GM18507 (cell line): ENCODE results near the gene MINDY4B.

Experiments
- DNase-seq: peaks from one replicate; pipeline ENCODE4 v3.0.0; 2011; ENCODE audit warnings: low read depth; ENCODE audit not compliant: insufficient read length; ENCODE audit errors: extremely low spot score
- FAIRE-seq: peaks from 2 replicates; lab custom pipeline; 2011; peaks lifted over from hg19 to GRCh38; lab: Jason Lieb, UNC

MINDY4B gene

GRCh38 chr3:150905339-150905738 is at the start of gene MINDY4B:
Gene MINDY4B (minus strand): TSS chr3:150905439. CDS start chr3:150905439, 0 bp downstream.
- no peak for FAIRE-seq

GRCh38 chr3:150951923-150952322 is 46.7 kb upstream of the MINDY4B start:
- FAIRE-seq (no peak), DNase-seq (no peak)

More at GRCh38 chr3:150905339-150905738, at the start of gene MINDY4B:
- DNase-seq, result no peak

DNA sequence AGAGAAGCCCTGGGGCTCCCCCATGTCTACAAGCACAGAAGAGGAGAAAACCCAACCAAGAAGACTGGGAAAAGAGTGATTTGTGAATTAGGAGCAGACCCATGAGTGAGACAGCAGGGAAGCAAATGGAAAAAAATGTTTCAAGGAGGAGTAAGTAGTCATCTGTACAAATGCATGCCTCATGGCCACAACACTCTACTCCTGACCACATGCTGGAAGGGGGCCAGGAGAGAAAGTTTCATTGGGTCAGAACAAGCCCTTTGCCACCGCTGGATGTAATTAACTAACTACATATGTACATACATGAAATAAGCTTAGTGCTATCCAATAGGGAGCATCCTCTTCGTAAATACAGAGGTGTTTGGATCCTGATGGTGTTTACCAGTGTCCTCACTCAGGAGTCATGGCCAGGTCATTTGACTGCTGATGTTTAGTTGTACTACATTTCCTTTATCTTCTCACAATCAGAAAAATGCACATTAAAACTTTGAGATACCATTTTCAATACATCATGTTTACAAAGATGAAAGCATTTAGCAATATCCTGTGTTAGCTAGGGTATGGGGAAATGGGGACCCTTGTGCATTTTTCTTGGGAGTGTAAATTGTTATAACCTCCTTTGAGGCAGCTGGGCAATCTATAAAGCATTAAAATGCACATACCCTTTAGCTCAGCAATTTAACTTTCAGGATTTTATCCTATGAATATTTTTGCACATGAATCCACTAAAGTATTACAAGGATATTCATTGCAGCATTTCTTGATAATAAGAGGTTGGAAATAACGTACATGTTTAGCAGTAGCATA is 40.2 kb upstream of the MINDY4B start:
- FAIRE-seq (no peak), DNase-seq (no peak)

DNA sequence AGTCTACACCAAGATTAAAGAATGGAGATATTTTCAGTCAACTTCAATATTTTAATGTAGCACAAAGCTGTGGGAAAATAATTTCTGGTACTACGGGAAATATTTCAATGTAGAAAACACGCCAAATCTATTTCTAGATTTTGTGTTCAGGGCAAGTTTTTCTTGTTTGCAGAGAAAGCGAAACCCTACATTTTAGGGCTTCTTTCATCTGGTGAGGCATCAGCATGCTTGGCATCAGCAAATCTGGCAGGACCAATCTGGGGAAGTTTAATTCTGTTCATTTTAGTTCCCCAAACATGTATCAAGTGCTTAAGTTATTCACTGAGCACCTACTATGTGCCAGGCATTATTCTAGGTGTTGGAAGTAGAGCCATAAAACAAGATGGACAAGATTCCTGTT is 37.0 kb upstream of the MINDY4B start:
- FAIRE-seq, result no peak
- no peak for DNase-seq

DNA sequence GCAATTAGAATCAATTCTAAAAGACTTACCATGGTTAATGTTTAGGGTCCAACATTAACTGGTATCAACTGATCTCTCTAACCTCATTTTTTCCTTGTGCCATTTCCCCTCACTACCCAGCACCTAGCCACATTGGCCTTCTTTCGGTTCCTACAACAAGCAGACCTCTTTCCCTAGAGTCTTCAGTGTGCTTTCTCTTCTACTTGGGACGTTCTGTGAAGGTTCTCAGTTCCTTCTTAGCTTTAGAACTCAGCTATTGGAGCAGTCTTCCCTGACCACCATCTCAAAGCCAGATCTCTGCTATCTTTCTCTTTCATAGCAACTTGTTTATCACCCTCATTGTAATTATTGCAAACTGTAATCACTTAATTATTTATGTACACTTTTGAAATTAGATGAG is 31.5 kb upstream of the MINDY4B start:
- FAIRE-seq, result peak; percentile 15
- no peak for DNase-seq

GRCh38 chr3:150933473-150933995 is 28.3 kb upstream of the MINDY4B start:
- no peak for DNase-seq
- FAIRE-seq, result no peak

DNA sequence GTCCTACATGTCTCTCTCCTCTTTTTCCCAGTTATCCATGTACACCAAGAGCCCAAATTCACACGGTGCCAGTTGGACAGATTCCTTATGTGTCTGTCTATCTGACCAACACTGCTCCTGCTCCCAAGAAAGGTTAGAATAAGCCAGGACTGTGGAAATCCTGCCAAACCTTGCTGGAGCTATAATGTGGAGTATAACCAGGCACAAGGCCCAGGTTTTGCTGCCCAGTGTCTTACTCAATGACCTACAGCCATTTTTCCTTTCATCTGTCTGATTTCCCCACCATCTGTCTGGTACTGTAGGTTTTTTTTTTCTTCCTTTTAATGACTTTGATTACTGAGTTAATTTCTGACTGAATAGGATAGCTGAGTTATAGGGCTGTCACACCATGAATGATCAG is 26.5 kb upstream of the MINDY4B start:
- DNase-seq (no peak), FAIRE-seq (no peak)

GRCh38 chr3:150930839-150931238 is 25.6 kb upstream of the MINDY4B start:
- DNase-seq (no peak), FAIRE-seq (no peak)

DNA sequence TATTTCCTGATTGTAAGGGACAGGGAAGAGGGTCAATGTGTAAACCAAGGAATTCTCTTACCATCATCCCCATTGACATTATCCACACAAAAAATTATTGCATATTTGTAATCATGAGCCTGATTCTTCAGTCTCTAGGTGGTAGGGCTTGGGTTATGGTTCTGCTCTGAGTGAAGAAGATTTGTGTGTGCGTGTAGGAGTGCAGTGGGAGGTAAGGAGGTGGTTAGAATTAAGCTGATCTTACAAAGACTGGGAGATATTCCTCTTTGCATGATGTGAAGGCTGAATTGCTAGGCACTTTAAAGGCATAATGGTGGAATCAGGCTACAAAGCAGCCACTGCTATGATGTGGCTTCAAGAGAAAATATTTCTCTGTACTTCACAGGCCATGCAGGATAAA is 23.0 kb upstream of the MINDY4B start:
- DNase-seq (no peak), FAIRE-seq (no peak)

- no peak for DNase-seq
- no peak for FAIRE-seq
These were observed 21.1 kb upstream of the MINDY4B start for GRCh38 chr3:150926328-150926727.

DNA sequence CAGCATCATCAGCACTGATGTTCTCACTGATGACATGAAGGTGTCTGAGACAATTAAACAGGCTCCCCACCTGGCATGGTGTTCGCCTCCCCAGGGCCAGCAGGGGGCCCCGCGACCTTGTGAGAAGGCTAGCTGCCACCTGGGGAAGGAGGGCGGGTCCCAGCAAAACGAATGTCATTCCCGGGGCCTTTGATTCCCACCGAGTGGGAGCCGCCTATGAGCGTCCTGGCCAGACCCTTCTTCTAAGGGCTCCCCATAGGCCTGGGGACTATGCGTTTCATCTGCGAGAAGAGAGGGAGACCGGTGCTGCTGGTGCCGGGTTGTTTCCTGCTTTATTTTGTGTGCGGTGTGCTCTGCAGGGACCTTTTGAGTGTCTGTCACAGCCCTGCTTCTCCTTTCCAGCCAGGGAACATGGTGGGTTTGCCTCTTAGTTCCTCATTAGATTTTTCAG is 20.5 kb upstream of the MINDY4B start:
- FAIRE-seq, result peak; percentile 67
- peak; percentile 40 for DNase-seq

DNA sequence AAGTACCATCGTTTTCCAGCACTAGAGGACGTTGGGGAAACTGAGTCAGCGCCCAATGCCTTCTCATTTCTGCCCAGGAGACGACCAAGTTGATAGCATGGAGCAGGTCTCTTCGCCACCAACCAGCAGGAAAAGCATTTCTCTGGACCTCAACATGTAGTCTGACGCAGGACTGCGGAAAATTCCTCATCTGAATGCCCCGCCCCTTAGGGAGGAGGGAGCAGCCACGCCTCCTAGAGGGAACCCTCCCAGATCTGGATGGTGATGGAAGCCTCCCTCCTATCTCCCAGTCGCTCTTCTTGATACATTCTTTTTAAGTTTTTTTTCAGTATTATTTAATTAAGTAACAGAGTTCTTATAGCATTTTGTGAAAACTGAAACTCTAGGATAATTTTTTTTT is 17.4 kb upstream of the MINDY4B start:
- DNase-seq, result no peak
- no peak for FAIRE-seq

- no peak for DNase-seq
- no peak for FAIRE-seq
These were observed 16.0 kb upstream of the MINDY4B start for GRCh38 chr3:150921209-150921608.

- DNase-seq, result no peak
- FAIRE-seq, result no peak
These were observed 15.0 kb upstream of the MINDY4B start for GRCh38 chr3:150920236-150920635.

- FAIRE-seq (no peak), DNase-seq (no peak)
These were observed 12.7 kb upstream of the MINDY4B start for GRCh38 chr3:150917951-150918350.

- no peak for FAIRE-seq
- DNase-seq, result no peak
These were observed 8.1 kb upstream of the MINDY4B start for GRCh38 chr3:150913133-150913922.

- FAIRE-seq (no peak), DNase-seq (no peak)
These were observed 7.3 kb upstream of the MINDY4B start for GRCh38 chr3:150912501-150912900.

- DNase-seq (no peak), FAIRE-seq (no peak)
These were observed 6.5 kb upstream of the MINDY4B start for GRCh38 chr3:150911771-150912170.

DNA sequence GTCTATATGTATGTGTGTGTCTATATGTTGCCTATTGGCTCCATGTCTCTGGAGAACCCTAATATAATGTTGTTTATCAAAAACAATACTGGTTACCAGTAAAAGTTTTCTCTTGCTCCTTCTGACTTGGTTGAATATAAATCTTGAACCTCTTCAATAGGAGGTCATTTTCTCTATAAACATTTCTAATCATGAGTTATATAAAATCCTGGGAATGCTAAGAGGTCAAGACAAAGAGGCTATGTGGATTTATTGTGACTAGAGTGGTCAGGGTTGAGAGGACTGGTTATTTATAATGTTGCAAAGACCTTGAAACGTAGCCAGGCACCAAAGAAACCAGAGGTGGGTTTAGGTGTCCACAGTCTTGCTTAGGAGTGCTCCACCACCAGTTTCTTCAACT is 1.2 kb upstream of the MINDY4B start:
- DNase-seq, result no peak
- FAIRE-seq, result no peak

- DNase-seq (no peak), FAIRE-seq (no peak)
These were observed 507 bp upstream of the MINDY4B start for GRCh38 chr3:150905746-150906145.
